Endodermal cell (in vitro differentiated cells): ENCODE results near the gene DSN1. TPM values are rescaled to one million over a fixed set of nuclear protein-coding genes. Genes with fewer than 3 reads are reported as not detected.

Experiments used
- DNase-seq: peaks from one replicate; pipeline ENCODE4 v3.0.0-alpha.2; 2017
- H3K27ac ChIP-seq: 2 replicates; pipeline ENCODE4 v1.5.1; 2013; ENCODE audit warnings: mild to moderate bottlenecking, low read depth, low read length, moderate library complexity
- H3K27me3 ChIP-seq: 2 replicates; pipeline ENCODE4 v1.6.1; 2013; ENCODE audit warnings: mild to moderate bottlenecking, low read length, moderate library complexity; ENCODE audit not compliant: insufficient read depth, control insufficient read depth, poor library complexity, severe bottlenecking
- H3K36me3 ChIP-seq: 2 replicates; pipeline ENCODE4 v1.7.0; 2013; ENCODE audit warnings: mild to moderate bottlenecking, low read length, moderate library complexity; ENCODE audit not compliant: control insufficient read depth, insufficient read depth
- H3K4me1 ChIP-seq: one replicate; pipeline ENCODE4 v1.7.0; 2013; ENCODE audit warnings: low read length; ENCODE audit not compliant: control insufficient read depth, insufficient read depth
- H3K4me3 ChIP-seq: 2 replicates; pipeline ENCODE4 v1.5.1; 2013; ENCODE audit warnings: mild to moderate bottlenecking, low read length, moderate library complexity
- H3K9ac ChIP-seq: 2 replicates; pipeline ENCODE4 v1.6.1; 2013; ENCODE audit warnings: mild to moderate bottlenecking, low read length, moderate library complexity; ENCODE audit not compliant: poor library complexity, severe bottlenecking; ENCODE audit errors: extremely low read depth
- H3K9me3 ChIP-seq: 2 replicates; pipeline ENCODE4 v1.6.1; 2013; ENCODE audit warnings: mild to moderate bottlenecking, low read length, moderate library complexity; ENCODE audit not compliant: control insufficient read depth
- H3K27ac Mint-ChIP-seq: 2 replicates; pipeline ENCODE4 v1.8.0; 2020; ENCODE audit warnings: mixed read lengths
- H3K27me3 Mint-ChIP-seq: 2 replicates; pipeline ENCODE4 v1.8.0; 2021; ENCODE audit warnings: mild to moderate bottlenecking, mixed read lengths; ENCODE audit not compliant: insufficient read depth
- H3K36me3 Mint-ChIP-seq: 2 replicates; pipeline ENCODE4 v1.8.0; 2020; ENCODE audit warnings: low read depth, mixed read lengths
- H3K4me1 Mint-ChIP-seq: 2 replicates; pipeline ENCODE4 v1.8.0; 2020; ENCODE audit warnings: mixed read lengths
- H3K4me3 Mint-ChIP-seq: 2 replicates; pipeline ENCODE4 v1.8.0; 2020; ENCODE audit warnings: mild to moderate bottlenecking, moderate library complexity, mixed read lengths
- H3K9me3 Mint-ChIP-seq: 2 replicates; pipeline ENCODE4 v1.8.0; 2020; ENCODE audit warnings: mild to moderate bottlenecking, mixed read lengths
- WGBS, 2 experiments: methylation state at CpG; one replicate each; pipeline versions ENCODE4 v1.1.5 to v1.1.7; 2013; ENCODE audit warnings: missing lambda C conversion rate in 2 of 2, mixed read lengths in 1 of 2; ENCODE audit not compliant: insufficient coverage in 1 of 2, insufficient read length in 1 of 2; 5-methylcytosine and 5-hydroxymethylcytosine counted together
- total RNA-seq, 2 donors: library from RNA; stranded (reverse); fragmentation: NEBNext Ultra II Directional in 1 of 2; extraction: Animal tissue kit (Norgen Biotek cat#: 25700) in 1 of 2; gene quantifications; 2 replicates in 1 of 2; 3 replicates in 1 of 2; pipeline ENCODE4 v1.2.1, GENCODE V29; 2021
- TF ChIP-seq, protein P1 (sequence below): fragments of 200-600 bp; sonication (generic); conservative IDR thresholded peaks from 2 replicates; pipeline ENCODE4 v1.5.0; 2021; ENCODE audit warnings: antibody characterized with exemption, mild to moderate bottlenecking

Gene DSN1
- total RNA-seq, 2 donors from 2014 or later = 21.4 to 32.4 TPM

- peaks cover 38% of the 10 kb centered on the region for H3K36me3 Mint-ChIP-seq
- H3K4me1 Mint-ChIP-seq = no peaks in the 10 kb centered on the region
- peaks cover 41% of the 10 kb centered on the region for H3K36me3 ChIP-seq
- no peaks in the 10 kb centered on the region for H3K9me3 Mint-ChIP-seq
- H3K9ac ChIP-seq = no peak overlapping the region
- no peak overlapping the region for H3K27ac ChIP-seq
- H3K27me3 Mint-ChIP-seq = no peaks in the 10 kb centered on the region
- TF ChIP-seq, protein P1, sequence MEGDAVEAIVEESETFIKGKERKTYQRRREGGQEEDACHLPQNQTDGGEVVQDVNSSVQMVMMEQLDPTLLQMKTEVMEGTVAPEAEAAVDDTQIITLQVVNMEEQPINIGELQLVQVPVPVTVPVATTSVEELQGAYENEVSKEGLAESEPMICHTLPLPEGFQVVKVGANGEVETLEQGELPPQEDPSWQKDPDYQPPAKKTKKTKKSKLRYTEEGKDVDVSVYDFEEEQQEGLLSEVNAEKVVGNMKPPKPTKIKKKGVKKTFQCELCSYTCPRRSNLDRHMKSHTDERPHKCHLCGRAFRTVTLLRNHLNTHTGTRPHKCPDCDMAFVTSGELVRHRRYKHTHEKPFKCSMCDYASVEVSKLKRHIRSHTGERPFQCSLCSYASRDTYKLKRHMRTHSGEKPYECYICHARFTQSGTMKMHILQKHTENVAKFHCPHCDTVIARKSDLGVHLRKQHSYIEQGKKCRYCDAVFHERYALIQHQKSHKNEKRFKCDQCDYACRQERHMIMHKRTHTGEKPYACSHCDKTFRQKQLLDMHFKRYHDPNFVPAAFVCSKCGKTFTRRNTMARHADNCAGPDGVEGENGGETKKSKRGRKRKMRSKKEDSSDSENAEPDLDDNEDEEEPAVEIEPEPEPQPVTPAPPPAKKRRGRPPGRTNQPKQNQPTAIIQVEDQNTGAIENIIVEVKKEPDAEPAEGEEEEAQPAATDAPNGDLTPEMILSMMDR = no peak
- no peak overlapping the region for H3K27ac Mint-ChIP-seq
- no peaks in the 10 kb centered on the region for H3K27me3 ChIP-seq
- WGBS, 2 experiments = 95 to 100% methylated on average over 2 of the region's 2 CpGs
- no peak overlapping the region for H3K4me3 Mint-ChIP-seq
- DNase-seq = no peak
- no peaks in the 10 kb centered on the region for H3K4me1 ChIP-seq
- no peaks in the 10 kb centered on the region for H3K9me3 ChIP-seq
- H3K4me3 ChIP-seq = no peak overlapping the region
Observed at GRCh38 chr20:36785308-36785707, 11.7 kb upstream of the DSN1 start.

GRCh38 chr20:36784900-36785299, 11.3 kb upstream of the DSN1 start:
- Mint-ChIP-seq H3K36me3 (peaks cover 38% of the 10 kb centered on the region), H3K27me3 (no peaks in the 10 kb centered on the region), H3K27ac (no peak overlapping the region), H3K4me1 (peaks cover 3% of the 10 kb centered on the region), H3K9me3 (no peaks in the 10 kb centered on the region), H3K4me3 (no peak overlapping the region)
- DNase-seq = no peak
- no peak overlapping the region for H3K4me3 ChIP-seq
- no peak overlapping the region for H3K9ac ChIP-seq
- H3K4me1 ChIP-seq = no peaks in the 10 kb centered on the region
- no peaks in the 10 kb centered on the region for H3K27me3 ChIP-seq
- TF ChIP-seq, protein P1 = no peak
- 90 to 92% methylated on average over 2 to 9 of the region's 9 CpGs for WGBS, 2 experiments
- H3K9me3 ChIP-seq = no peaks in the 10 kb centered on the region
- H3K27ac ChIP-seq = no peak overlapping the region
- peaks cover 41% of the 10 kb centered on the region for H3K36me3 ChIP-seq

DNA sequence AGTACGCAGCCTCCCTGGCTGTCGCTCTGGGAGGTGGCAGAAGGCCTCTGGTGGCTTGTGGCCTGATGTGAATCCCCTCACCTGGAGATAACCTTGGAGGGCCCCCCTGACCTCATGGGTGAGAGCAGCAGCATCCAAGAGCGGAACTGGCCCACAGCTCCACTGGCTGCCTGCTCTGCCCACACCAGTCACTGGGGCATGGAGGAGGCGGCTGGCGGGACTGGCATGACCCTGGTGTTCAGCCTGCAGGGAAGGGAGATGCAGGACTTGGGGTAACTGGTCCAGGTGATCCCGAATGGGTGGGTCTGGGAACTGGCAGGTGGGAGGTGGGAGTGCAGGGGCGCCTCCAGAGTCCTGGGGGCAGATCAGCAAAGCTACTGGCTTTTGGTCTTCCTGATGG, 10.6 kb upstream of the DSN1 start:
- peaks cover 7% of the 10 kb centered on the region for H3K4me1 Mint-ChIP-seq
- no peak for DNase-seq
- peaks cover 36% of the 10 kb centered on the region for H3K36me3 Mint-ChIP-seq
- 90 to 95% methylated on average over 3 to 7 of the region's 7 CpGs for WGBS, 2 experiments
- Histone ChIP-seq H3K9ac (no peak overlapping the region), H3K27me3 (no peaks in the 10 kb centered on the region), H3K4me1 (no peaks in the 10 kb centered on the region), H3K36me3 (peaks cover 35% of the 10 kb centered on the region), H3K4me3 (no peak overlapping the region), H3K27ac (no peak overlapping the region), H3K9me3 (no peaks in the 10 kb centered on the region)
- H3K4me3 Mint-ChIP-seq = no peak overlapping the region
- no peaks in the 10 kb centered on the region for H3K9me3 Mint-ChIP-seq
- TF ChIP-seq, protein P1 = no peak
- no peak overlapping the region for H3K27ac Mint-ChIP-seq
- H3K27me3 Mint-ChIP-seq = no peaks in the 10 kb centered on the region
